Liver (tissue), 9 donors: Measurements from ENCODE around the gene MEN1. TPM values are rescaled to one million over a fixed set of nuclear protein-coding genes. Genes with fewer than 3 reads are reported as not detected.

ENCODE experiments used
- DNase-seq: peaks from one replicate; pipeline ENCODE4 v3.0.0-alpha.2; 2017; ENCODE audit warnings: low spot score
- H3K27ac ChIP-seq, 2 donors: one replicate each; pipeline ENCODE4 v1.7.0; 2013; ENCODE audit warnings: inconsistent platforms in 2 of 2, low read length in 2 of 2, control low read depth in 1 of 2, low read depth in 1 of 2, mild to moderate bottlenecking in 1 of 2
- H3K27me3 ChIP-seq, 4 donors: one replicate each; pipeline versions ENCODE4 v1.6.1 to v1.7.0; 2013; ENCODE audit warnings: low read length in 3 of 4, inconsistent platforms in 1 of 4, mild to moderate bottlenecking in 1 of 4, moderate library complexity in 1 of 4; ENCODE audit not compliant: control insufficient read depth in 4 of 4, insufficient read depth in 4 of 4
- H3K36me3 ChIP-seq, 4 donors: one replicate each; pipeline versions ENCODE4 v1.6.1 to v1.7.0; 2013; ENCODE audit warnings: low read length in 3 of 4, mild to moderate bottlenecking in 3 of 4, low read depth in 1 of 4, moderate library complexity in 1 of 4; ENCODE audit not compliant: control insufficient read depth in 4 of 4, insufficient read depth in 3 of 4
- H3K4me1 ChIP-seq, 4 donors: one replicate each; pipeline versions ENCODE4 v1.6.1 to v1.7.0; 2013; ENCODE audit warnings: low read length in 3 of 4, mild to moderate bottlenecking in 3 of 4, moderate library complexity in 1 of 4; ENCODE audit not compliant: control insufficient read depth in 4 of 4, insufficient read depth in 4 of 4
- H3K4me3 ChIP-seq, 3 donors: one replicate each; pipeline versions ENCODE4 v1.6.1 to v1.7.0; 2013; ENCODE audit warnings: low read length in 3 of 3, control low read depth in 1 of 3, low read depth in 1 of 3, mild to moderate bottlenecking in 1 of 3
- H3K9ac ChIP-seq, 2 donors: one replicate each; pipeline ENCODE4 v1.7.0; 2013; ENCODE audit warnings: low read length in 2 of 2, mild to moderate bottlenecking in 2 of 2, moderate library complexity in 2 of 2, control low read depth in 1 of 2, low read depth in 1 of 2
- H3K9me3 ChIP-seq, 4 donors: one replicate each; pipeline versions ENCODE4 v1.6.1 to v1.7.0; 2013; ENCODE audit warnings: low read length in 3 of 4; ENCODE audit not compliant: control insufficient read depth in 4 of 4
- EGR1 ChIP-seq, 2 donors: IDR thresholded peaks; 2 replicates each; pipeline ENCODE4 v1.6.1; 2016 to 2018; ENCODE audit warnings: antibody characterized with exemption in 2 of 2, low read depth in 2 of 2
- FOXA1 ChIP-seq: IDR thresholded peaks from 2 replicates; pipeline ENCODE4 v1.6.1; 2016; ENCODE audit warnings: antibody characterized with exemption
- FOXA2 ChIP-seq: IDR thresholded peaks from 2 replicates; pipeline ENCODE4 v1.6.1; 2016; ENCODE audit warnings: antibody characterized with exemption
- GABPA ChIP-seq, 2 donors: IDR thresholded peaks in 1 of 2; conservative IDR thresholded peaks in 1 of 2; 2 replicates each; pipeline ENCODE4 v1.6.1; 2016; ENCODE audit warnings: antibody characterized with exemption in 2 of 2, mild to moderate bottlenecking in 1 of 2, moderate library complexity in 1 of 2
- HNF4A ChIP-seq, 2 donors: conservative IDR thresholded peaks; 2 replicates each; pipeline ENCODE4 v1.6.1; 2016; ENCODE audit warnings: antibody characterized with exemption in 2 of 2, mild to moderate bottlenecking in 2 of 2
- HNF4G ChIP-seq: IDR thresholded peaks from 2 replicates; pipeline ENCODE4 v1.6.1; 2016; ENCODE audit warnings: antibody characterized with exemption
- JUND ChIP-seq, 2 donors: IDR thresholded peaks; 2 replicates each; pipeline ENCODE4 v1.6.1; 2016; ENCODE audit warnings: antibody characterized with exemption in 2 of 2
- NR2F2 ChIP-seq: IDR thresholded peaks from 2 replicates; pipeline ENCODE4 v1.6.1; 2016; ENCODE audit warnings: antibody characterized with exemption
- RAD21 ChIP-seq, 2 donors: IDR thresholded peaks; 2 replicates each; pipeline ENCODE4 v1.6.1; 2016; ENCODE audit warnings: antibody characterized with exemption in 2 of 2, mild to moderate bottlenecking in 2 of 2
- RXRA ChIP-seq, 2 donors: IDR thresholded peaks; 2 replicates each; pipeline ENCODE4 v1.6.1; 2017 to 2018; ENCODE audit warnings: antibody characterized with exemption in 2 of 2, mild to moderate bottlenecking in 1 of 2
- SP1 ChIP-seq: IDR thresholded peaks from 2 replicates; pipeline ENCODE4 v1.6.1; 2018; ENCODE audit warnings: antibody characterized with exemption, mild to moderate bottlenecking
- TAF1 ChIP-seq: conservative IDR thresholded peaks from 2 replicates; pipeline ENCODE4 v1.6.1; 2016; ENCODE audit warnings: antibody characterized with exemption, mild to moderate bottlenecking
- YY1 ChIP-seq: IDR thresholded peaks from 2 replicates; pipeline ENCODE4 v1.6.1; 2016; ENCODE audit warnings: antibody characterized with exemption, mild to moderate bottlenecking
- WGBS: extraction: QIAGEN DNeasy Blood & Tissue Kit; methylation state at CpG from one replicate; pipeline ENCODE4 v1.1.7; 2013; 5-methylcytosine and 5-hydroxymethylcytosine counted together
- polyA plus RNA-seq, 2 donors: library from polyadenylated mRNA; stranded (reverse) in 1 of 2; unstranded in 1 of 2; fragments of 200-250 nt in 1 of 2; fragments of >200 nt in 1 of 2; fragmentation: Nextera tagmentation in 1 of 2; extraction: Ambion mirVana in 1 of 2; gene quantifications; one replicate each; pipeline versions ENCODE4 v1.2.1 to v1.2.3, GENCODE V29; 2013 to 2015
- total RNA-seq, 2 donors: library from RNA; depleted of rRNA; stranded (reverse); fragments of >200 nt; gene quantifications; one replicate each; pipeline ENCODE4 v1.2.3, GENCODE V29; 2014
- TF ChIP-seq, protein P1 (sequence below): IDR thresholded peaks from 2 replicates; pipeline ENCODE4 v1.6.1; 2016; ENCODE audit warnings: antibody characterized with exemption
- TF ChIP-seq, protein P2 (sequence below): IDR thresholded peaks from 2 replicates; pipeline ENCODE4 v1.6.1; 2016; ENCODE audit warnings: antibody characterized with exemption
- TF ChIP-seq, protein P3 (sequence below): IDR thresholded peaks from 2 replicates; pipeline ENCODE4 v1.6.1; 2016; ENCODE audit warnings: antibody characterized with exemption, mild to moderate bottlenecking
- donor health status: healthy.
- donor health status: healthy.
- donor health status: healthy.
- donor health status: healthy.
- donor health status: healthy.

Gene MEN1
- total and polyA plus RNA-seq, 4 donors: 9.0 to 15.1 (median 13.4) TPM

DNA sequence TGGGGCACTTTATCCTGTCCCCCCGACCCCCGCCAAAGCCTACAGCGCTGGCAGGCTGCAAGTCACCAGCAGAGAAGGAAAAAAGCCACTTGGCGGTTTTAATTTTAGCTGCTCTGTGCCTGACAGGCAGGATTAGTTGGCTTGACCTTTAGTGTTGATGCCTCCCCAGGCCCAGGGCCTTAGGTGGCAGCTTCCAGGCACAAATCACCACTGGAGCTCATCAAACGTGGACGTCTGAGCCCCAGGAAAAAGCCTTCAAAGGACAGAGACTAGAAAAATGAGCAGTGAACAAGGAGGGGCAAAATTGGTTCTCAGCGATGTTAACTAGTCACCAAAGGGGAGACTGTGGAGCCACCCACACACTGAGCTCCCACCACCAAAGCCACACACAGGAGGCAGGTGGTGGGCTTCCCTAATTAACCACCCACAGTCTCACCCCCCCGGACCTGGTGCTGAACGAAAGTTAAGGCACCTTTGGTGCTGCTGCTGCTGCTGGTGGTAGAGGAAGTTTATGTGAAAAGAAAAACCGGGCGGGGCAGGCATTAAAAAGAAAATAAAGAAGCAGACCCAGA, 46.2 kb downstream of the MEN1 start:
- WGBS: 80% methylated on average over 11 of the region's 11 CpGs
- Histone ChIP-seq H3K4me1 (peaks cover 0 to 7% (median 0%) of the 10 kb centered on the region in 4 donors), H3K36me3 (peaks cover 29 to 62% (median 45%) of the 10 kb centered on the region in 4 donors), H3K9ac (no peak overlapping the region), H3K27me3 (no peaks in the 10 kb centered on the region), H3K27ac (no peak overlapping the region), H3K4me3 (no peak overlapping the region), H3K9me3 (no peaks in the 10 kb centered on the region)
- TF ChIP-seq RAD21 (IDR thresholded peaks at IDR 0.05): no peak
- TF ChIP-seq, protein P1, sequence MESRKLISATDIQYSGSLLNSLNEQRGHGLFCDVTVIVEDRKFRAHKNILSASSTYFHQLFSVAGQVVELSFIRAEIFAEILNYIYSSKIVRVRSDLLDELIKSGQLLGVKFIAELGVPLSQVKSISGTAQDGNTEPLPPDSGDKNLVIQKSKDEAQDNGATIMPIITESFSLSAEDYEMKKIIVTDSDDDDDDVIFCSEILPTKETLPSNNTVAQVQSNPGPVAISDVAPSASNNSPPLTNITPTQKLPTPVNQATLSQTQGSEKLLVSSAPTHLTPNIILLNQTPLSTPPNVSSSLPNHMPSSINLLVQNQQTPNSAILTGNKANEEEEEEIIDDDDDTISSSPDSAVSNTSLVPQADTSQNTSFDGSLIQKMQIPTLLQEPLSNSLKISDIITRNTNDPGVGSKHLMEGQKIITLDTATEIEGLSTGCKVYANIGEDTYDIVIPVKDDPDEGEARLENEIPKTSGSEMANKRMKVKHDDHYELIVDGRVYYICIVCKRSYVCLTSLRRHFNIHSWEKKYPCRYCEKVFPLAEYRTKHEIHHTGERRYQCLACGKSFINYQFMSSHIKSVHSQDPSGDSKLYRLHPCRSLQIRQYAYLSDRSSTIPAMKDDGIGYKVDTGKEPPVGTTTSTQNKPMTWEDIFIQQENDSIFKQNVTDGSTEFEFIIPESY: no peak
- no peak for TF ChIP-seq EGR1 (IDR thresholded peaks at IDR 0.05; ENCODE audit: low read depth in 2 of 2)
- no peak for TF ChIP-seq YY1
- no peak for TF ChIP-seq HNF4A (conservative IDR thresholded peaks at IDR 0.05)
- TF ChIP-seq FOXA2: no peak
- TF ChIP-seq TAF1: no peak
- TF ChIP-seq, protein P2, sequence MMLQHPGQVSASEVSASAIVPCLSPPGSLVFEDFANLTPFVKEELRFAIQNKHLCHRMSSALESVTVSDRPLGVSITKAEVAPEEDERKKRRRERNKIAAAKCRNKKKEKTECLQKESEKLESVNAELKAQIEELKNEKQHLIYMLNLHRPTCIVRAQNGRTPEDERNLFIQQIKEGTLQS: no peak
- no peak for TF ChIP-seq GABPA (IDR thresholded peaks at IDR 0.05 in 1 of 2, conservative IDR thresholded peaks at IDR 0.05 in 1 of 2)
- TF ChIP-seq JUND (IDR thresholded peaks at IDR 0.05): no peak
- no peak for TF ChIP-seq FOXA1
- no peak for TF ChIP-seq NR2F2
- no peak for TF ChIP-seq HNF4G
- no peak for DNase-seq

DNA sequence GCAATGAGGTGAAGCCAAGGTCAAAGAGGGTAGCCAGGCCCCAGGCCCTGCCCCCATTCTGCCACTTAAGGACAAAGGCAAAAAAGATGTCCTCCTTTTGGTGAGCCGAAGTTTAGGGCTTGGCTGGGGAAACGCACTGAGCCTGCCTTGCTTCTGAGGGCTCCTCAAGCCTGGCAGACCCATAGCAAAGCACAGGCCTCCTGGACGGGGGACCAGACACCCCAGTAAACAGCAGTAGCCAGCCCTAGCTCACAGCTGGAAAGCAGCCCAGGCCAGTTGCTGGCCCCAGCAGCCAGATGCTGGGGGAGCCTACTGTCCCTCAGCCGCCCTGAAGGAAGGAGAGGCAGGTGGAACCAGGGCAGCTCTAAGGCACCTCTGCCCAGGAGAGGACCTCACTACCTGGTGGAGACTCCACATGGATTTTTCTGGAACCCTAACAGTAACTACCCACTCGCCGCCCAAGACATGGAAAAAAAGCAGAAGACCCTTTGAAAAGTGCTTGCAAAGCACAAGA, 46.8 kb downstream of the MEN1 start:
- no peak overlapping the region for H3K27ac ChIP-seq
- no peak for DNase-seq
- no peaks in the 10 kb centered on the region for H3K27me3 ChIP-seq
- H3K4me1 ChIP-seq: peaks cover 0 to 7% (median 0%) of the 10 kb centered on the region in 4 donors
- H3K36me3 ChIP-seq: peaks cover 23 to 56% (median 40%) of the 10 kb centered on the region in 4 donors
- no peak overlapping the region for H3K4me3 ChIP-seq
- H3K9ac ChIP-seq: no peak overlapping the region
- TF ChIP-seq SP1: no peak
- TF ChIP-seq, protein P2: no peak
- no peak for TF ChIP-seq FOXA1
- TF ChIP-seq, protein P3, sequence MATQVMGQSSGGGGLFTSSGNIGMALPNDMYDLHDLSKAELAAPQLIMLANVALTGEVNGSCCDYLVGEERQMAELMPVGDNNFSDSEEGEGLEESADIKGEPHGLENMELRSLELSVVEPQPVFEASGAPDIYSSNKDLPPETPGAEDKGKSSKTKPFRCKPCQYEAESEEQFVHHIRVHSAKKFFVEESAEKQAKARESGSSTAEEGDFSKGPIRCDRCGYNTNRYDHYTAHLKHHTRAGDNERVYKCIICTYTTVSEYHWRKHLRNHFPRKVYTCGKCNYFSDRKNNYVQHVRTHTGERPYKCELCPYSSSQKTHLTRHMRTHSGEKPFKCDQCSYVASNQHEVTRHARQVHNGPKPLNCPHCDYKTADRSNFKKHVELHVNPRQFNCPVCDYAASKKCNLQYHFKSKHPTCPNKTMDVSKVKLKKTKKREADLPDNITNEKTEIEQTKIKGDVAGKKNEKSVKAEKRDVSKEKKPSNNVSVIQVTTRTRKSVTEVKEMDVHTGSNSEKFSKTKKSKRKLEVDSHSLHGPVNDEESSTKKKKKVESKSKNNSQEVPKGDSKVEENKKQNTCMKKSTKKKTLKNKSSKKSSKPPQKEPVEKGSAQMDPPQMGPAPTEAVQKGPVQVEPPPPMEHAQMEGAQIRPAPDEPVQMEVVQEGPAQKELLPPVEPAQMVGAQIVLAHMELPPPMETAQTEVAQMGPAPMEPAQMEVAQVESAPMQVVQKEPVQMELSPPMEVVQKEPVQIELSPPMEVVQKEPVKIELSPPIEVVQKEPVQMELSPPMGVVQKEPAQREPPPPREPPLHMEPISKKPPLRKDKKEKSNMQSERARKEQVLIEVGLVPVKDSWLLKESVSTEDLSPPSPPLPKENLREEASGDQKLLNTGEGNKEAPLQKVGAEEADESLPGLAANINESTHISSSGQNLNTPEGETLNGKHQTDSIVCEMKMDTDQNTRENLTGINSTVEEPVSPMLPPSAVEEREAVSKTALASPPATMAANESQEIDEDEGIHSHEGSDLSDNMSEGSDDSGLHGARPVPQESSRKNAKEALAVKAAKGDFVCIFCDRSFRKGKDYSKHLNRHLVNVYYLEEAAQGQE: no peak
- TF ChIP-seq RAD21 (IDR thresholded peaks at IDR 0.05): no peak
- TF ChIP-seq TAF1: no peak
- no peak for TF ChIP-seq NR2F2
- TF ChIP-seq RXRA (IDR thresholded peaks at IDR 0.05): no peak
- no peak for TF ChIP-seq JUND (IDR thresholded peaks at IDR 0.05)
- no peaks in the 10 kb centered on the region for H3K9me3 ChIP-seq
- WGBS: 82% methylated on average over 6 of the region's 6 CpGs
